NCI-H345 treated with DMSO at 0.1 percent for 48 hours (cell line): ENCODE data around the gene GPR155.
"Not testable (repeated sequence)": the region's sequence is repeated elsewhere in the genome, so short reads cannot be mapped to it uniquely, and the experiment has no call there.

Experiments used
- DNase-seq: peaks from one replicate; lab custom pipeline; 2025; ENCODE audit not compliant: unreplicated experiment; lab: John Stamatoyannopoulos, UW

GPR155 gene

GRCh38 chr2:174439950-174440349 lies 46.9 kb downstream of the GPR155 start:
- no peak for DNase-seq

- DNase-seq = no peak
Measured at GRCh38 chr2:174439323-174439722, 47.5 kb downstream of the GPR155 start.

- no peak for DNase-seq
Measured at GRCh38 chr2:174438146-174438886, 48.5 kb downstream of the GPR155 start.

- no peak for DNase-seq
Measured at GRCh38 chr2:174436351-174436750, 50.5 kb downstream of the GPR155 start.

- no peak for DNase-seq
Measured at GRCh38 chr2:174431902-174432301, 54.9 kb downstream of the GPR155 start.

GRCh38 chr2:174430066-174430465 lies 56.8 kb downstream of the GPR155 start:
- no peak for DNase-seq

GRCh38 chr2:174428214-174428613 lies 58.6 kb downstream of the GPR155 start:
- no peak for DNase-seq

GRCh38 chr2:174412256-174412655 lies 74.6 kb downstream of the GPR155 start:
- DNase-seq = no peak

GRCh38 chr2:174410039-174410438 lies 76.8 kb downstream of the GPR155 start:
- DNase-seq = not testable (repeated sequence)

GRCh38 chr2:174403628-174404027 lies 83.2 kb downstream of the GPR155 start:
- DNase-seq = no peak

- no peak for DNase-seq
Measured at GRCh38 chr2:174400853-174401252, 86.0 kb downstream of the GPR155 start.

- DNase-seq = no peak
Measured at GRCh38 chr2:174399171-174399570, 87.7 kb downstream of the GPR155 start.

- DNase-seq = no peak
Measured at GRCh38 chr2:174397773-174398172, 89.1 kb downstream of the GPR155 start.

- DNase-seq = peak; percentile 27
Measured at GRCh38 chr2:174395969-174396630, 90.7 kb downstream of the GPR155 start.

- peak; percentile 79 for DNase-seq
Measured at GRCh38 chr2:174395284-174395968, 91.4 kb downstream of the GPR155 start, which contains the start of gene SCRN3. Gene SCRN3 (plus strand): TSS chr2:174395730. CDS start chr2:174398284, 2,554 bp downstream.

GRCh38 chr2:174392706-174393105 lies 94.1 kb downstream of the GPR155 start:
- DNase-seq = no peak

GRCh38 chr2:174390303-174390702 lies 96.5 kb downstream of the GPR155 start:
- DNase-seq = not testable (repeated sequence)

GRCh38 chr2:174389542-174389941 lies 97.3 kb downstream of the GPR155 start:
- no peak for DNase-seq

- not testable (repeated sequence) for DNase-seq
Measured at GRCh38 chr2:174388706-174389105, 98.1 kb downstream of the GPR155 start.

GRCh38 chr2:174385201-174385600 lies 101.6 kb downstream of the GPR155 start:
- DNase-seq = no peak

GRCh38 chr2:174383796-174384195 lies 103.0 kb downstream of the GPR155 start:
- no peak for DNase-seq
